K562 (cell line): ENCODE measurements around the gene CFAP157. TPM values are rescaled to one million over a fixed set of nuclear protein-coding genes. Genes with fewer than 3 reads are reported as not detected.
A peak's percentile ranks its signal among the peaks of the same experiment; 100 is the strongest.

Experiments used
- C11orf30 ChIP-seq: fragments of 450-650 bp; IDR thresholded peaks from 2 replicates; pipeline ENCODE4 v1.6.1; 2016; ENCODE audit warnings: low read depth, mild to moderate bottlenecking
- HEY1 ChIP-seq: fragments of 250-450 bp; sonication (Bioruptor Pico); IDR thresholded peaks from 2 replicates; pipeline ENCODE4 v1.5.0; 2020; ENCODE audit warnings: mild to moderate bottlenecking, moderate library complexity, borderline replicate concordance
- KAT8 ChIP-seq: fragments of 450-650 bp; IDR thresholded peaks from 2 replicates; pipeline ENCODE4 v1.6.1; 2016; ENCODE audit warnings: low read depth, mild to moderate bottlenecking
- MYBL2 ChIP-seq, 2 experiments: fragments of 450-650 bp in 1 of 2; sonication (generic) in 1 of 2; formaldehyde crosslinking in 1 of 2; IDR thresholded peaks; 2 replicates each; pipeline versions ENCODE4 v1.6.1 to v1.8.1; 2017 to 2022; ENCODE audit warnings: borderline replicate concordance in 1 of 2, inconsistent platforms in 1 of 2, low read depth in 1 of 2, mild to moderate bottlenecking in 1 of 2, missing genetic modification reagents in 1 of 2, moderate library complexity in 1 of 2
- SAP30 ChIP-seq: fragments of 200-600 bp; sonication (generic); IDR thresholded peaks from 2 replicates; pipeline ENCODE4 v1.6.1; 2012; ENCODE audit warnings: borderline replicate concordance, low read depth, mild to moderate bottlenecking, moderate library complexity, low read length, control low read depth, inconsistent platforms; ENCODE audit not compliant: insufficient read depth, poor library complexity, severe bottlenecking
- ZBTB7A ChIP-seq: IDR thresholded peaks from 2 replicates; pipeline ENCODE4 v1.6.1; 2011; ENCODE audit warnings: low read depth, mild to moderate bottlenecking, low read length, moderate library complexity, borderline replicate concordance; ENCODE audit not compliant: control insufficient read depth
- ZNF316 ChIP-seq: fragments of 450-650 bp; IDR thresholded peaks from 2 replicates; pipeline ENCODE4 v1.6.1; 2016
- polyA plus RNA-seq, 8 experiments: library from polyadenylated mRNA; depleted of rRNA in 4 of 8; stranded (reverse) in 5 of 8; unstranded in 3 of 8; fragments of >200 nt; fragmentation: Nextera tagmentation in 2 of 8; fragmentation: Illumina TruSeq in 1 of 8; extraction: Ambion mirVana in 2 of 8; extraction: Trizol in 1 of 8; gene quantifications; 2 replicates each; pipeline versions ENCODE4 v1.2.1 to v1.2.3, GENCODE V29; 2011 to 2014; ENCODE audit warnings: inconsistent platforms in 1 of 8, missing spikeins in 1 of 8
- total RNA-seq, 7 experiments: library from RNA; depleted of rRNA in 6 of 7; stranded (reverse); fragments of >200 nt in 6 of 7; fragmentation: Illumina TruSeq in 2 of 7; extraction: Trizol in 2 of 7; gene quantifications; 2 replicates each; pipeline versions ENCODE4 v1.2.1 to v1.2.3, GENCODE V29; 2011 to 2021; ENCODE audit warnings: low replicate concordance in 1 of 7
- TF ChIP-seq, protein P1 (sequence below), 2 experiments: fragments of 450-650 bp in 1 of 2; sonication (generic) in 1 of 2; formaldehyde crosslinking in 1 of 2; IDR thresholded peaks in 1 of 2; conservative IDR thresholded peaks in 1 of 2; 2 replicates each; pipeline versions ENCODE4 v1.6.1 to v1.8.1; 2016 to 2023; ENCODE audit warnings: mild to moderate bottlenecking in 2 of 2, moderate library complexity in 2 of 2, inconsistent platforms in 1 of 2, missing genetic modification reagents in 1 of 2
- TF ChIP-seq, protein P2 (sequence below): fragments of 250-450 bp; sonication (Bioruptor Pico); IDR thresholded peaks from 2 replicates; pipeline ENCODE4 v1.8.0; 2022; ENCODE audit warnings: moderate library complexity, mild to moderate bottlenecking, inconsistent platforms

Gene CFAP157
- total and polyA plus RNA-seq, 9 of the 15 experiments (the other 6 are each of a cell fraction or from before 2014, with no cell fraction given), result 0.03 TPM; not detected in 8

DNA sequence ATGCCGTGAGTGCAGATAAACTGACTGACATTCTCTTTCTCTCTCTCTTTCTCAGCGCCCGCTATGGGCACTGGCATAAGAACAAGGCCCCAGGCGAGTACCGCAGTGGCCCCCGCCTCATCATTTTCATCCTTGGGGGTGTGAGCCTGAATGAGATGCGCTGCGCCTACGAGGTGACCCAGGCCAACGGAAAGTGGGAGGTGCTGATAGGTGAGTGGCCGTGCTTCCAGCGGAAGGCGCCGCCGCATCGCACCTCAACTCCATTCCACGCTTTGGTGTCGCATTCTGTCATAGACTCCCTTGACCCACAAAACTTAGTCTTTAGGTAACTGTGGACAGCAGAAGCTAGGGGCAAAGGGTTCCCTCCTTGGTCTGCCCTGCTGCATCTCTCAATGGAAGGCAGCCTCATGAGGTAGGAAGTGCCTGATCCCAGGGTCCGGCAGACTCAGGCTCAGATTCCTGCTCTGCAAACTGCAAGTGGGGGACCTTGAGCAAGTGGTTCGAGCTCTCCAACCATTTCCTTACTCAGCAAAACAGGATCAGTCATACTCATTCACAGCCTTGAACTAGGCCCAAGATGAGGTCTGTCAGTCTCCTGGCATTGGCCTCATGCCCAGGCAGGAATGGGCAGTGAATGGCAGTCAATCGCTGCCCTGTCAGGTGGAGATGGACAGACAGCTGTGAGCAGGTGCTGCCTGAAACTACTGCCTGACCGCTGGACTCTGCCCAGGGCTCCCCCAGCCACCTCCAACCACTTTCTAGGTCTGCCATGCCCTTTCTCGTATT is 24.2 kb upstream of the CFAP157 start (continued):
- TF ChIP-seq, protein P1, sequence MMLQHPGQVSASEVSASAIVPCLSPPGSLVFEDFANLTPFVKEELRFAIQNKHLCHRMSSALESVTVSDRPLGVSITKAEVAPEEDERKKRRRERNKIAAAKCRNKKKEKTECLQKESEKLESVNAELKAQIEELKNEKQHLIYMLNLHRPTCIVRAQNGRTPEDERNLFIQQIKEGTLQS (IDR thresholded peaks at IDR 0.05), result no peak
- TF ChIP-seq, protein P1 (CRISPR knock-in tag; conservative IDR thresholded peaks at IDR 0.05), result no peak
- TF ChIP-seq, protein P2, sequence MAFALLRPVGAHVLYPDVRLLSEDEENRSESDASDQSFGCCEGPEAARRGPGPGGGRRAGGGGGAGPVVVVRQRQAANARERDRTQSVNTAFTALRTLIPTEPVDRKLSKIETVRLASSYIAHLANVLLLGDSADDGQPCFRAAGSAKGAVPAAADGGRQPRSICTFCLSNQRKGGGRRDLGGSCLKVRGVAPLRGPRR (CRISPR knock-in tag), result no peak
- TF ChIP-seq MYBL2 (IDR thresholded peaks at IDR 0.05; ENCODE audit: low read depth) (no peak), MYBL2 (CRISPR knock-in tag; IDR thresholded peaks at IDR 0.05; ENCODE audit: borderline replicate concordance) (no peak), ZBTB7A (no peak), SAP30 (no peak), HEY1 (no peak), ZNF316 (peak; percentile 59), C11orf30 (peak; percentile 57; the same call in 1 of the 2 replicates), KAT8 (no peak)
